ENCODE measurements around the gene ZKSCAN5.

DNA sequence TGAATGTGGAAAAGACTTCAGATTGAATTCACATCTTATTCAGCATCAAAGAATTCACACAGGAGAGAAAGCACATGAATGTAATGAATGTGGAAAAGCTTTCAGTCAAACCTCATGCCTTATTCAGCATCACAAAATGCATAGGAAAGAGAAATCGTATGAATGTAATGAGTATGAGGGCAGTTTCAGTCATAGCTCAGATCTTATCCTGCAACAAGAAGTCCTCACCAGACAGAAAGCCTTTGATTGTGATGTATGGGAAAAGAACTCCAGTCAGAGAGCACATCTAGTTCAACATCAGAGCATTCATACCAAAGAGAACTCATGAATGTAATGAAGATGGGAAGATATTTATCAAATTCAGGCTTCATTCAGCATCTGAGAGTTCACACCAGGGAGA lies 68.8 kb downstream of the ZKSCAN5 start:
- TF ChIP-seq, protein P1, sequence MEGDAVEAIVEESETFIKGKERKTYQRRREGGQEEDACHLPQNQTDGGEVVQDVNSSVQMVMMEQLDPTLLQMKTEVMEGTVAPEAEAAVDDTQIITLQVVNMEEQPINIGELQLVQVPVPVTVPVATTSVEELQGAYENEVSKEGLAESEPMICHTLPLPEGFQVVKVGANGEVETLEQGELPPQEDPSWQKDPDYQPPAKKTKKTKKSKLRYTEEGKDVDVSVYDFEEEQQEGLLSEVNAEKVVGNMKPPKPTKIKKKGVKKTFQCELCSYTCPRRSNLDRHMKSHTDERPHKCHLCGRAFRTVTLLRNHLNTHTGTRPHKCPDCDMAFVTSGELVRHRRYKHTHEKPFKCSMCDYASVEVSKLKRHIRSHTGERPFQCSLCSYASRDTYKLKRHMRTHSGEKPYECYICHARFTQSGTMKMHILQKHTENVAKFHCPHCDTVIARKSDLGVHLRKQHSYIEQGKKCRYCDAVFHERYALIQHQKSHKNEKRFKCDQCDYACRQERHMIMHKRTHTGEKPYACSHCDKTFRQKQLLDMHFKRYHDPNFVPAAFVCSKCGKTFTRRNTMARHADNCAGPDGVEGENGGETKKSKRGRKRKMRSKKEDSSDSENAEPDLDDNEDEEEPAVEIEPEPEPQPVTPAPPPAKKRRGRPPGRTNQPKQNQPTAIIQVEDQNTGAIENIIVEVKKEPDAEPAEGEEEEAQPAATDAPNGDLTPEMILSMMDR (conservative IDR thresholded peaks at IDR 0.05 in 1 of 2, IDR thresholded peaks at IDR 0.05 in 1 of 2; ENCODE audit: low read depth in 1 of 2, low read length in 2 of 2), result no peak
- TF ChIP-seq EZH2 (IDR thresholded peaks at IDR 0.05; ENCODE audit: low read length, missing control alignments), result no peak
